Superior temporal gyrus (tissue), 1 donor: ENCODE data around the gene EGR2.

Experiments used
- DNase-seq: peaks from one replicate; pipeline ENCODE4 v3.0.0-alpha.2; 2016; ENCODE audit errors: extremely low spot score

Gene EGR2

DNA sequence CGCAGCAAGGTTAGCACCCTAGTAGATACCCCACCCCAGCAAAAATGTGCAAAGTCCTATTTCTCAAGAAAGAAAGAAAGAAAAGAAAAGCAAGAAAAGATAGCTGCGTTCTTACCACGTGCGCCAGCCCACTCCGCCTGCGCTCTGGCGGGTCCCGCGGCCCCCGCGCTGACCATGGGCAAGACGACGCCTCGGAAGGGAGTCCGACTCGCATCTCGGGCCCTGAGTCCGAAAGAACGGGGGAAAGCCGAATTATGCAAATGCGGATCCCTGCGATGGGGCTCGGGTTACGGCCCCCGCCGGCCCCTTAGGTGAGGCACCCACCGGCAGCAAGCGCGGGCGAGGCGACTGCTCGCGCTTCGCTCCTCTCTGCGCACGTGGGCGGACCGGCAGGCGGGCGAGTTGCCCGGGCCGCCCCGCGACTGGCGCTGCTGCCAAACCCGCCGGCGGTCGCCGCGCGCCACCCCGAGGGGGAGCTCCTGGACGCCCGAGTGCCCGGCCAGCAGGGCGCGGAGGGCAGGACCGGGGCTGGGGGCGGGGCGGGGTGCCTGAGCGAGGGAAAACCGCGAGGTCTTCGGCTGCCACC lies 2.4 kb upstream of the EGR2 start:
- DNase-seq: no peak

GRCh38 chr10:62817766-62818425 lies 1.7 kb upstream of the EGR2 start:
- peak; percentile 67 for DNase-seq

GRCh38 chr10:62817121-62817765 lies 1.1 kb upstream of the EGR2 start:
- no peak for DNase-seq

- no peak for DNase-seq
These were observed 163 bp downstream of the EGR2 start for GRCh38 chr10:62816076-62816330.

- no peak for DNase-seq
These were observed 638 bp downstream of the EGR2 start for GRCh38 chr10:62815381-62816075.

GRCh38 chr10:62814756-62815380 lies 1.3 kb downstream of the EGR2 start:
- DNase-seq: no peak

DNA sequence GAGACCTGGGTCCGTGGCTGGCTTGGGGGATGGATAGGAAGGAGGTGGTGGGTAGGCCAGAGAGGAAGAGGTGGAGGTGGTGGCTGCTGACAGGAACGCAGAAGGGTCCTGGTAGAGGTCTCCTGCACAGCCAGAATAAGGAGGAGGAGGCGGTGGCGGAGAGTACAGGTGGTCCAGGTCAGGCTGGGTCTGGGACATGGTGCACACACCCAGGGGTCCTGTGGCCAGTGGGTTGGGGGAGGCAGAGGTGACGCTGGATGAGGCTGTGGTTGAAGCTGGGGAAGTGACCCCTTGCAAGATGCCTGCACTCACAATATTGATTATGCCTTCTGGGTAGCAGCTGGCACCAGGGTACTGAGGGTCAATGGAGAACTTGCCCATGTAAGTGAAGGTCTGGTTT lies 2.2 kb downstream of the EGR2 start:
- no peak for DNase-seq

- DNase-seq: no peak
These were observed 2.7 kb downstream of the EGR2 start for GRCh38 chr10:62813453-62813852.

DNA sequence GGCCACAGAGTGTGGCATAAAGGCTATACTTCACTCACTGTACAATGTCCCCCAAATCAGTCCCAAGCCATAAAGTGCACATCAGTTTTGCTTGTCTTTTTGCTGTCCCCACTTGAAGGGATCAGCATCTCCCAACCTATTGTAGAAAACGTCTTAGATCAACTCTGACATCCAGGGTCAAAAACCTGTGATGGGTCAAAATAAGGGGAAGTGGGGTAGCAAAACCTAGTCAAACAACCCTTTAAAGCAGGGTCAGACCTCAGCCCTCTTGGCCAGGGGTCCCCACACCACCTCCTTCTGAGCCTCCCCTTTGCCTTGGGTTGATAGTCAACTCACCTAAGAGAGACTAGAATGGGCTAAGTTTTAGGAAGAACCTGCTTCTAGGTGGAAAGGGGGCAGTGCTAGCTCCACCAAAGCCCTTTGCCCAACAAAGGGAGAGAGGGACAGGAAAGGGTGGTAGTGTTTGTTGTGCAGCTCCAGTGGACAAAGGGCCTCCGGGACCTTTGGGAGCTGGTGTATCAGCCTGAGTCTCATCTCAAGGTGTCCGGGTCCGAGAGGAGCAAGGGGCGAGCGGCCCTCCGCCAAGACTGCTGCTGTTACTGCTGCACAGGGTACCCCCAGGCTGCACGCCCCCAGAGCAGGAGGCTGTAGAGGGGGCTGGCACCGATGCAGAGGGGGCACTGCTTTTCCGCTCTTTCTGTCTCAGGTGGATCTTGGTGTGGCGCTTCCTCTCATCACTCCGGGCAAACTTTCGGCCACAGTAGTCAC lies 3.3 kb downstream of the EGR2 start:
- no peak for DNase-seq

- DNase-seq: no peak
These were observed 4.8 kb downstream of the EGR2 start for GRCh38 chr10:62811159-62811875.

- no peak for DNase-seq
These were observed 5.8 kb downstream of the EGR2 start for GRCh38 chr10:62810156-62810902.

DNA sequence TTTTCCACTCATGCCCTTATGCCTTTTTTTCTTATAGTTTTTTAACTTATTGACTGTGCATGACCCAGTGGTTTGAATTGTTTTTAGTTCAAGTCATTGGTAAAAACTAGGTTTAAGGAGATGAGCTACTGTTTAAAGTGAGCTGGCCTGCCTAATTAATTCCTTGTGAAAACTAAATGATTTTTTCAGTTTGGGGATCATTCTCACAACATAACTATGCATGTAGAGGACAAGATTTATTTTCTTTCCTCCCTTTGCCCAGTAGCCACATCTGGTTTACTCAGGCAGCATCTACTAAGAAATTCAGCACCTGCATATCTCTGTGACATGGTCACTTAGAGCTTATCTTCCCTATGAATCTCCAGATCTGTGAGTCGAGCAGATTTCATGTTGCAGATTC lies 9.9 kb downstream of the EGR2 start:
- no peak for DNase-seq

- peak; percentile 41 for DNase-seq
These were observed 10.7 kb downstream of the EGR2 start for GRCh38 chr10:62805231-62806099.

GRCh38 chr10:62804356-62805230 lies 11.6 kb downstream of the EGR2 start, which contains the start of gene ADO:
TSS of gene ADO (plus strand) at chr10:62804720. CDS start at chr10:62805060, 340 bp downstream.
- peak; percentile 93 for DNase-seq

DNA sequence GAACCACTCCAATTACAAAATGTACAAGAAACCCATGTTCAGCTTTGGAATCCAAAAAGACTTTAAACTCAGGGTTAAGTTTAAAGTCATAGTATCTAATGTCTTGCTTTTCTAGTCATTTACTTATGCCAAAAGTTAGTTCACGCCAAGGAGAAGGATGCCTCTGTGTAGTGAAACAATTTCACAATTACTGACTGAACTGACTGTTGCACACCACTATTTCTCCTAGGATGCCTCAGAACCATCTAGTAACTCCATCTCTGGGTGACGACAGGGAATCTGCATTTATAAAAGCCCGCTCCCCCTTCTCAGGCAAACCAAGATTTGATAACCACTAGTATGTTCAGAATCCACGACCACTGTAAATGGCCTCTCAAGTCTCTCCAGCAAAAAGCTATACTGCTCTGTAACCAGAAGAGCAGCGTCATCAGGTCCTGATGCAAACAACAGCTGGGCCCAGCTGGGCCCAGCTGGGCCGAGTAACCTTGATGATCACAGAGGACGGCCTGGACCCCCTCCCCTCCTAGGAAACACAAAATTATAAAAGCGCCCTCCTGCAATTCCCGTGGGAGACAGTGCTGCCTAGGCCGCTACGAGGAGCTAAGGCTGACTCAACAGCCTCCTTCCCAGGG lies 12.3 kb downstream of the EGR2 start:
- DNase-seq: no peak

GRCh38 chr10:62801871-62802270 lies 14.3 kb downstream of the EGR2 start:
- DNase-seq: no peak

DNA sequence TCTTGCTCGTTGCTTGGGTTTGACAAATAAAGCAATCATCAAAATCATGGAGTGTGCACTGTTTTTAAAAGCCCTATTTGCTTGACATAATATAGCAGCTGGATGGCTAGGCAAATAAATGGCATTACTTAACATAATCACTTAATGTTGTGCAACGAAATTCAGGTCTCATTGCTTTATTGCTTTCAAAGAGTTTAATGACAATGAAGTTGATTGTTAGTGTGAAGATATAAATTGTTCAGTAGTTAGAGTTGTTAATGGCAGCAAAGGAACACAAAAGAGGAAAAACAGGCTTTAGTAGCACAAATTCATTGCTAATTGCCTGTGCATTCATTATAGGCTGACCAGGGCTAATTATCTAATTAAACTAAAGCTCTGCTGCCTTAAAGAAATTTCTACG lies 19.3 kb downstream of the EGR2 start:
- no peak for DNase-seq

DNA sequence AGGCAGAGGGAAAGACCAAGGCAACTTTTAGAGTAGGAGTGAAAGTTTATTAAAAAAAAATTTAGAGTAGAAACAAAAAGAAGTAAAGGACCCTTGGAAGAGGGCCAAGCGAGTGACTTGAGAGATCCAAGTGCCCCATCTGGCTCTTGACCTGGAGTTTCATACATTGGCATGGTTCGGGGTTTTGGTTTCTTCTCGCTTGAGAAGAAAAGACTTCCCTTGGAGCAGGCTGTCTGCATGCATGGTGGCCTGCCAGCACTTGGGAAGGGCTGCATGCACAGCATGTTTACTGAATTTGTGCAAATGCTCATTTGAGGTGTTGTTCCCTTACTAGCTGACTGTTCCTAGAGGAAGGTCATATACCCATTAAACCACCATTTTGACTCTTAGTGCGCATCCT lies 20.4 kb downstream of the EGR2 start:
- DNase-seq: no peak
